GM23248 (cell line): ENCODE results near the gene PLAAT2. TPM values are rescaled to one million over a fixed set of nuclear protein-coding genes. Genes with fewer than 3 reads are reported as not detected.
"Not testable (repeated sequence)": the region's sequence is repeated elsewhere in the genome, so short reads cannot be mapped to it uniquely, and the experiment has no call there.

ENCODE experiments used
- DNase-seq: peaks from one replicate; pipeline ENCODE4 v3.0.0-alpha.2; 2015
- H2AFZ ChIP-seq: fragments of 200-600 bp; sonication (generic); 2 replicates; pipeline ENCODE4 v1.6.1; 2016; ENCODE audit warnings: antibody characterized with exemption
- H3F3A ChIP-seq: fragments of 200-600 bp; sonication (generic); 2 replicates; pipeline ENCODE4 v1.6.1; 2016; ENCODE audit warnings: mild to moderate bottlenecking, antibody characterized with exemption, mixed run types; ENCODE audit not compliant: insufficient read depth
- H3K27ac ChIP-seq: fragments of 200-600 bp; sonication (generic); 2 replicates; pipeline ENCODE4 v1.5.1; 2016; ENCODE audit warnings: mild to moderate bottlenecking
- H3K27me3 ChIP-seq: fragments of 200-600 bp; sonication (generic); replicated peaks from 2 replicates; pipeline ENCODE4 v1.6.1; 2016; ENCODE audit warnings: mild to moderate bottlenecking; ENCODE audit not compliant: insufficient read depth
- H3K36me3 ChIP-seq: fragments of 200-600 bp; sonication (generic); 2 replicates; pipeline ENCODE4 v1.6.1; 2016; ENCODE audit warnings: low read depth, mild to moderate bottlenecking
- H3K4me1 ChIP-seq: fragments of 200-600 bp; sonication (generic); 2 replicates; pipeline ENCODE4 v1.6.1; 2016; ENCODE audit warnings: mild to moderate bottlenecking; ENCODE audit not compliant: insufficient read depth
- H3K4me2 ChIP-seq: fragments of 200-600 bp; sonication (generic); one replicate; pipeline ENCODE4 v1.6.1; 2016; ENCODE audit warnings: mild to moderate bottlenecking; ENCODE audit not compliant: unreplicated experiment
- H3K4me3 ChIP-seq: fragments of 200-600 bp; sonication (generic); 2 replicates; pipeline ENCODE4 v1.5.1; 2016; ENCODE audit warnings: mild to moderate bottlenecking
- H3K79me2 ChIP-seq: fragments of 200-600 bp; sonication (generic); 2 replicates; pipeline ENCODE4 v1.6.1; 2016; ENCODE audit warnings: mild to moderate bottlenecking; ENCODE audit not compliant: insufficient read depth
- H3K9ac ChIP-seq: fragments of 200-600 bp; sonication (generic); 2 replicates; pipeline ENCODE4 v1.6.1; 2016; ENCODE audit warnings: mild to moderate bottlenecking
- H3K9me2 ChIP-seq: fragments of 200-600 bp; sonication (generic); 2 replicates; pipeline ENCODE4 v1.6.1; 2016; ENCODE audit warnings: mixed run types, mild to moderate bottlenecking, moderate library complexity; ENCODE audit not compliant: insufficient read depth
- H3K9me3 ChIP-seq: fragments of 200-600 bp; sonication (generic); one replicate; pipeline ENCODE4 v1.6.1; 2017; ENCODE audit warnings: low read depth
- H4K20me1 ChIP-seq: fragments of 200-600 bp; sonication (generic); 2 replicates; pipeline ENCODE4 v1.6.0; 2016; ENCODE audit not compliant: insufficient read depth
- EZH2 ChIP-seq: fragments of 200-600 bp; sonication (generic); IDR thresholded peaks from 2 replicates; pipeline ENCODE4 v1.6.1; 2018; ENCODE audit warnings: antibody characterized with exemption, mild to moderate bottlenecking; ENCODE audit not compliant: insufficient read depth, poor library complexity, severe bottlenecking
- EZH2phosphoT487 ChIP-seq: fragments of 200-600 bp; sonication (generic); IDR thresholded peaks from 2 replicates; pipeline ENCODE4 v1.6.1; 2018; ENCODE audit warnings: antibody characterized with exemption, moderate library complexity, mild to moderate bottlenecking, low read depth; ENCODE audit not compliant: insufficient read depth
- WGBS, 2 experiments: methylation state at CpG; one replicate each; pipeline ENCODE4 v1.1.6; 2015 to 2017; ENCODE audit warnings: low lambda C conversion rate in 2 of 2, low coverage in 1 of 2; ENCODE audit errors: missing lambda C conversion rate in 2 of 2; 5-methylcytosine and 5-hydroxymethylcytosine counted together
- in situ Hi-C: fragments of 300-500 bp; cut with MboI; formaldehyde crosslinking; loops from 2 replicates; pipeline ENCODE4 v1.15.0; 2020
- polyA plus RNA-seq: library from polyadenylated mRNA; unstranded; fragments of >200 nt; fragmentation: Nextera tagmentation; extraction: Ambion mirVana; gene quantifications from 2 replicates; pipeline ENCODE4 v1.2.1, GENCODE V29; 2016
- total RNA-seq: library from RNA; depleted of rRNA; stranded (reverse); fragments of >200 nt; shearing (Covaris generic); gene quantifications from 2 replicates; pipeline ENCODE4 v1.2.3, GENCODE V29; 2014

The PLAAT2 gene
- total and polyA plus RNA-seq, 2 experiments from 2014 or later: not detected

- H3K9me2 ChIP-seq, H4K20me1 ChIP-seq, H3K9me3 ChIP-seq, H3K27ac ChIP-seq, H3K4me3 ChIP-seq, H3F3A ChIP-seq, in situ Hi-C loops, H3K36me3 ChIP-seq, H3K9ac ChIP-seq, H2AFZ ChIP-seq, H3K27me3 ChIP-seq, H3K79me2 ChIP-seq, DNase-seq, H3K4me1 ChIP-seq, H3K4me2 ChIP-seq: not testable (repeated sequence)
- WGBS, 2 experiments: 23 to 36% methylated on average over 8 of the region's 11 CpGs
Observed at GRCh38 chr11:63528156-63528555, 35.0 kb downstream of the PLAAT2 start.

DNA sequence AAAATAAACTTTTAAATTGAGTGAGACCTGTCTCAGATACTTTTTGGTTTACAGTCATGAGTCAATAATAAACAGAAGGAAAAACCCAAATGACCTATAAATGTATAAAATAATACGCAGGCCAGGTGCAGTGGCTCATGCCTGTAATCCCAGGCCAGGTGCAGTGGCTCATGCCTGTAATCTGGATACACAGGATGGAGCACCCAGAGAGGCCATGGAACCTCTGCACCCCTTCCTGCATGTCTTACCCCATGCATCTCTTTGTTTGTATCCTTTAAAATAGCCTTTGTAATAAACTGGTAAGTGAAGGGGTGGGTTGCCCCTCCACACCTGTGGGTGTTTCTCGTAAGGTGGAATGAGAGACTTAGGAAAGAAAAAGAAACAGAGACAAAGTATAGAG, 35.5 kb downstream of the PLAAT2 start:
- Histone ChIP-seq H3K4me1 (no peaks in the 10 kb centered on the region), H2AFZ (no peak overlapping the region), H3K27ac (no peak overlapping the region), H3K36me3 (no peaks in the 10 kb centered on the region), H3F3A (no peaks in the 10 kb centered on the region), H4K20me1 (no peaks in the 10 kb centered on the region), H3K9me2 (no peaks in the 10 kb centered on the region), H3K79me2 (no peaks in the 10 kb centered on the region), H3K9me3 (no peaks in the 10 kb centered on the region), H3K4me2 (no peak overlapping the region), H3K27me3 (no peaks in the 10 kb centered on the region), H3K9ac (no peak overlapping the region), H3K4me3 (no peak overlapping the region)
- no peak for DNase-seq
- TF ChIP-seq EZH2: no peak
- no peak for TF ChIP-seq EZH2phosphoT487
- in situ Hi-C loops: no loop called here
- 65 to 68% methylated on average over 2 of the region's 2 CpGs for WGBS, 2 experiments

- H4K20me1 ChIP-seq: no peaks in the 10 kb centered on the region
- no peak for DNase-seq
- no peaks in the 10 kb centered on the region for H3K79me2 ChIP-seq
- no peaks in the 10 kb centered on the region for H3F3A ChIP-seq
- no peak for TF ChIP-seq EZH2phosphoT487
- no peak for TF ChIP-seq EZH2
- H3K9ac ChIP-seq: no peak overlapping the region
- 71 to 72% methylated on average over 7 of the region's 7 CpGs for WGBS, 2 experiments
- H3K9me2 ChIP-seq: no peaks in the 10 kb centered on the region
- H3K27ac ChIP-seq: no peak overlapping the region
- no peaks in the 10 kb centered on the region for H3K27me3 ChIP-seq
- no peaks in the 10 kb centered on the region for H3K36me3 ChIP-seq
- in situ Hi-C loops: no loop called here
- no peak overlapping the region for H2AFZ ChIP-seq
- H3K4me3 ChIP-seq: no peak overlapping the region
- H3K4me1 ChIP-seq: 0 out of 2 replicates have a peak, but pooled peaks cover 5% of the 10 kb centered on the region
- H3K4me2 ChIP-seq: no peak overlapping the region
- no peaks in the 10 kb centered on the region for H3K9me3 ChIP-seq
Observed at GRCh38 chr11:63523151-63523550, 40.0 kb downstream of the PLAAT2 start.

GRCh38 chr11:63521896-63522295, 41.3 kb downstream of the PLAAT2 start:
- H3K4me1 ChIP-seq: 0 out of 2 replicates have a peak, but pooled peaks cover 5% of the 10 kb centered on the region
- H3K27ac ChIP-seq: no peak overlapping the region
- H2AFZ ChIP-seq: no peak overlapping the region
- in situ Hi-C loops: no loop called here
- H4K20me1 ChIP-seq: no peaks in the 10 kb centered on the region
- H3K9ac ChIP-seq: no peak overlapping the region
- no peaks in the 10 kb centered on the region for H3K36me3 ChIP-seq
- no peak overlapping the region for H3K4me3 ChIP-seq
- no peak overlapping the region for H3K4me2 ChIP-seq
- no peaks in the 10 kb centered on the region for H3K79me2 ChIP-seq
- no peaks in the 10 kb centered on the region for H3K9me3 ChIP-seq
- DNase-seq: no peak
- WGBS, 2 experiments: 34 to 47% methylated on average over 2 of the region's 2 CpGs
- H3F3A ChIP-seq: no peaks in the 10 kb centered on the region
- TF ChIP-seq EZH2phosphoT487: no peak
- no peak for TF ChIP-seq EZH2
- no peaks in the 10 kb centered on the region for H3K9me2 ChIP-seq
- H3K27me3 ChIP-seq: no peaks in the 10 kb centered on the region

DNA sequence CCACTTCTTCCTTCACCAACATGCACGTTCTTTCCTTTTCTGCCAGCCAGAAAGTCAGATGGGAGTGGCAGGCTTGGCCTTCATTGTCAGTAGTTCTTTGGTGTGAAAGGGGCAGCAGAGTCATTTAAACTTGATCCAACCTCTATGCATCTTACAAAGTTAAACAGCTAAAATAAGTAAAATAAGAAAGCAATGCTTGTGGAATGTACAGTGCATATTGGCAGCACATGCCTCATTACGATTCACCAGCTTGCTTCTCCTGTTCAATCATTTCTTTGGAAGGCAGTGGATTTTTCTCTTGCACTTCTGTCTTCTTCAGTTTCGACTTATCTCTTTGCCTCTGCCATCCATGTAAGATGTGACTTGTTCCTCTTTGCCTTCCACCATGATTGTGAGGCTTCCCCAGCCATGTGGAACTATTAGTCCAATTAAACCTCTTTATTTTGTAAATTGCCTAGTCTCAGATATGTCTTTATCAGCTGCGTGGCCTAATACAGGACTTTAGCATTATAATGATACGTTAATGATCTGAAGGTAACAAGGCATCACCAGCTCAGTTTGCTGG, 42.5 kb downstream of the PLAAT2 start:
- H3K4me1 ChIP-seq: 0 out of 2 replicates have a peak, but pooled peaks cover 5% of the 10 kb centered on the region
- no peak overlapping the region for H3K27ac ChIP-seq
- H2AFZ ChIP-seq: no peak overlapping the region
- WGBS, 2 experiments: 38 to 41% methylated on average over 5 of the region's 5 CpGs
- H3K9me2 ChIP-seq: no peaks in the 10 kb centered on the region
- no peaks in the 10 kb centered on the region for H3K27me3 ChIP-seq
- DNase-seq: peak; percentile 16
- no peak overlapping the region for H3K4me2 ChIP-seq
- no peaks in the 10 kb centered on the region for H3F3A ChIP-seq
- in situ Hi-C loops: no loop called here
- H3K9ac ChIP-seq: no peak overlapping the region
- no peaks in the 10 kb centered on the region for H3K36me3 ChIP-seq
- H3K79me2 ChIP-seq: no peaks in the 10 kb centered on the region
- no peak overlapping the region for H3K4me3 ChIP-seq
- TF ChIP-seq EZH2 (no peak), EZH2phosphoT487 (no peak)
- H4K20me1 ChIP-seq: no peaks in the 10 kb centered on the region
- no peaks in the 10 kb centered on the region for H3K9me3 ChIP-seq
